NCI-H2029 (cell line): ENCODE measurements around the gene NDUFC1.
"Not testable (repeated sequence)": the region's sequence is repeated elsewhere in the genome, so short reads cannot be mapped to it uniquely, and the experiment has no call there.

Experiments used
- DNase-seq: peaks from one replicate; lab custom pipeline; 2025; lab: John Stamatoyannopoulos, UW

Gene NDUFC1

GRCh38 chr4:139301821-139302611, at the start of gene NDUFC1:
NDUFC1 (minus strand) TSS chr4:139302477; CDS start chr4:139295798, 6,679 bp downstream.
- DNase-seq = peak; percentile 21

DNA sequence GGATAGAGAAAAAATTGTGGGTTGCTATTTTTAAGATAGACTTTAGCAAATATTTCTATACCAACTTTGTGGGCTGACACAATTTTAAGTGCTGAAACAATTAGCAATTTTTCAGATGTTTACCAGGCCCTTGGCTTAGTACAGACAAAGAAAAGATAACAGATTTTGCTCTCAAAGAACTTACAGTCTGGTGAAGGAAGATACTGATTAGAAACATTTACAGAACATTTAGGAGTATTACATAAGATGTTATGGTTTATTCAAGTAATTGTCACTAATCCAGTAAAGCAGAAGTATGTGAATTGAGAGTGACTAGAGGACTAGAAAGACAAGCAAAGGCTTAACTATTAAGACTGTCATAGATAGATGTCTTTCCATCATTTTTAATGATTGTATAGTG, 35.3 kb upstream of the NDUFC1 start:
- DNase-seq = no peak

GRCh38 chr4:139333046-139333445, 30.8 kb upstream of the NDUFC1 start:
- no peak for DNase-seq

DNA sequence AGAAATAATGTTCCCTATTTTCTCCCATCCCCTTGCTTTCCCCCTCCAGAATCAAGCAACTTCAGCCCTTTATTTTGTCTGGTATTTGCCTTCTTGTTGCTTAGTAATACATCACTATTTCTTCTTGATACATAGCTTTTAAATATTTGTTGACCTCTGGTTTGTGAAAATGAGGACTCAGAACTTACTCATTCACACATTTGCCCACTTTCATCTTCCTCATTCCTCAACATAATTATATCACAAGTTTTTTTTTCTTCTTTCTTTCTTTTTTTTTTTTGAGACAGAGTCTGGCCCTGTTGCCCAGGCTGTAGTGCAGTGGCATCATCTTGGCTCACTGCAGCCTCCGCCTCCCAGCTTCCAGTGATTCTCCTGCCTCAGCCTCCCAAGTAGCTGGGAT, 28.9 kb upstream of the NDUFC1 start:
- DNase-seq = no peak

- no peak for DNase-seq
These were observed 28.0 kb upstream of the NDUFC1 start for GRCh38 chr4:139330283-139330682.

DNA sequence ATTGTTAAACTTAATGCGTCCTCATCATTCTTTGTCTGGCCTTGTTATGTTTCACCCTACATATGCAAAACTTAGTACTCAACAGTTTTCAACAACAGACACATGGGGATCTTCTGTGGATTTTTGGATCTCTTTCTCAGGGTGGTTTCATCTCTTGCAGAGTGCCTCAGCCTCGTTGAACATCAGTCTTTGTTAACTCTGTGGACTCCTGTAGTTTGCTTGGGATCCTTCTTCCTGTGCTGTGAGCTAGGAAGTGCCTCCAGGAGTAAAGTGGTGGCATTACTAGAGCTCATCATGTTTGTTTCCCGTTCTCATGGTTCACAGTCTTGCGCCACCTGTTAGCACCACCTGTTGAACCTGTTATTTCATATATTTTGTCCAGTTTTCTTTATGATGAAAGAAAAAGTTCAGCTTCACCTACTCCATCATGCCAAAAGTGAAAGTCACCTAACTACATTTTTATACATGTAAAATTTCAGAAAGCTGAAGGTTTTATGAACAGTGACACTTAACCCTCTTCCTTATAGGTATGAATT, 27.5 kb upstream of the NDUFC1 start:
- no peak for DNase-seq

GRCh38 chr4:139324620-139325019, 22.3 kb upstream of the NDUFC1 start:
- no peak for DNase-seq

DNA sequence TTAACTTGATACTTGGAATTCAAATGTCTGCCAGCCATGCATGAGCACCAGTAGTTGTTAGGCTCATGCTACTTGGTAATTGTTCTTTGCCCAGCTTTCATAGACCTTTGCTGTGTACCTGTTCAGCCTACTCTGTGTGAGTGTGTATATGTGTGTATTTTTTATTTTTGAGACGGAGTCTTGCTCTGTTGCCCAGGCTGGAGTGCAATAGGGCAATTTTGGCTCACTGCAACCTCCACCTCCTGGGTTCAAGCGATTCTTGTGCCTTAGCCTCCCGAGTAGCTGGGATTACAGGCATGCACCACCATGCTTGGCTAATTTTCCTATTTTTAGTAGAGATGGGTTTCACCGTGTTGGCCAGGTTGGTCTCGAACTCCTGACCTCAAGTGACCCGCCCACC, 20.3 kb upstream of the NDUFC1 start:
- DNase-seq = not testable (repeated sequence)

- not testable (repeated sequence) for DNase-seq
These were observed 19.8 kb upstream of the NDUFC1 start for GRCh38 chr4:139322070-139322469.

DNA sequence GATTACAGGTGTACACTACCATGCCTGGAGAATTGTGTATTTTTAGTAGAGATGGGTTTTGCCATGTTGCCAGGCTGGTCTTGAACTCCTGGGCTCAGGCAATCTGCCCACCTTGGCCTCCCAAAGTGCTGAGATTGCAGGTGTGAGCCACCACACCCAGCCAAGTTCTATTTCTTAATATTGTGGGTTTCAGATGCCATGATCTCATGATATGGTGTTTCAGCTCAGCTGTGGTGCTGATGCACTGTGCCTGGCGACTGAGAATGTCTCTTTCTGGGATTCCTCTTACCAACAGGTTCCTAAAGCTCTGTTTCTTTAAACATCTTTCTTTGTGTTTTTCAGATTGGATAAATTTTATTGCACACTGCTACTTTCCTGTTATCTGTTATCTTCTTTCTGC, 17.3 kb upstream of the NDUFC1 start:
- DNase-seq = no peak

- DNase-seq = no peak
These were observed 15.4 kb upstream of the NDUFC1 start for GRCh38 chr4:139317635-139318034.

DNA sequence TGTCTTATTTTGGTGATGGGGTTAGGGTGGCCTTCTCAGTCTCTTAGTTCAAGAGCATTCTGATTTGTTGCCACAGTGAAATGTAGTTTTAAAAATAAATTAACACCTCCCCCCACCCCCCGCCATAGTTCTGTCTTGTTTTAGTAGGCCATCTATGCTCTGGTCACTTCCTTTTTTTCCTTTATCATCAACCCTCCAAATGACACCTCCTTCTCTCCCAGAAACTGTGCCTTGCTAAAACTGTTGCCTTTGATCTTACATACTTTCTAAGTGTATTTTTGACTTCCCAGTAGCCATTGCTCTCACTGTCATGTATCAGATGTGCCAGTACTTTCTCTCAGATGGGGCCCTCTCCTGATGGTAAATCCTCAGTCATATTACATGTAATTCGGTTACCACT, 14.5 kb upstream of the NDUFC1 start:
- no peak for DNase-seq

- DNase-seq = no peak
These were observed 13.0 kb upstream of the NDUFC1 start for GRCh38 chr4:139315221-139315675.

DNA sequence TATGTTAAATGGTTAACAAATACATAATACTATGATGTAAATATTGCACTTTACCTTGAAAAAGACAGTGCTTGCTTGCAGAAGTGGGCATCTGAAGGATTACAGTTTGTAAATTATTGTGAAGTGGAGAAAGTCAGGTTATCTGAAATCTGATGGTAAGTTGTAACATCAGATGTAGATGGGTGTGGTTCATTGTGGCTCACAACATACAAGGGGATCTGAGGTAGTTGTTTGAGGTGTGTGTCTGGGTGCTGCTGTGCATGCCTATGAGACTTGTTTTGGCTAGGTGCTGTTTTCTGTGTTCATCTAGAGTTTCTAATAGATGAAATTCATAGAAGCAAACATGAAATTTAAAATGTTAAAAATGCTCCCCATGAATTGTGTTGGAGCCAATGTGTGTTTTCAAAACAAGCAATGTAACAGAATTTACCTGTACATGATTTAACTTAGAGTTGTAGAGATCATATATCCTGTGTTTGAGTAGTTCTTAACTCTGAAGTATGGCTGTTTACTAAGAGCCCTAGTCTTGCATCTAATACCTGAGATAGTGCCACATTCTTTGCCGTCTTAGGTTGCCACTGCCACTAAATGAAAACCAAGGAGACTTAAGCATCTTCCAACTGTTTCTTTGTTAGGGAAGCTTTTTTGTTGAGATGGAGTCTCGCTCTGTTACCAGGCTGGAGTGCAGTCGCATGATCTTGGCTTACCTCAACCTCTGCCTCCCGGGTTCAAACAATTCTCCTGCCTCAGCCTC, 11.9 kb upstream of the NDUFC1 start:
- DNase-seq = no peak

GRCh38 chr4:139313414-139313813, 11.1 kb upstream of the NDUFC1 start:
- DNase-seq = not testable (repeated sequence)

DNA sequence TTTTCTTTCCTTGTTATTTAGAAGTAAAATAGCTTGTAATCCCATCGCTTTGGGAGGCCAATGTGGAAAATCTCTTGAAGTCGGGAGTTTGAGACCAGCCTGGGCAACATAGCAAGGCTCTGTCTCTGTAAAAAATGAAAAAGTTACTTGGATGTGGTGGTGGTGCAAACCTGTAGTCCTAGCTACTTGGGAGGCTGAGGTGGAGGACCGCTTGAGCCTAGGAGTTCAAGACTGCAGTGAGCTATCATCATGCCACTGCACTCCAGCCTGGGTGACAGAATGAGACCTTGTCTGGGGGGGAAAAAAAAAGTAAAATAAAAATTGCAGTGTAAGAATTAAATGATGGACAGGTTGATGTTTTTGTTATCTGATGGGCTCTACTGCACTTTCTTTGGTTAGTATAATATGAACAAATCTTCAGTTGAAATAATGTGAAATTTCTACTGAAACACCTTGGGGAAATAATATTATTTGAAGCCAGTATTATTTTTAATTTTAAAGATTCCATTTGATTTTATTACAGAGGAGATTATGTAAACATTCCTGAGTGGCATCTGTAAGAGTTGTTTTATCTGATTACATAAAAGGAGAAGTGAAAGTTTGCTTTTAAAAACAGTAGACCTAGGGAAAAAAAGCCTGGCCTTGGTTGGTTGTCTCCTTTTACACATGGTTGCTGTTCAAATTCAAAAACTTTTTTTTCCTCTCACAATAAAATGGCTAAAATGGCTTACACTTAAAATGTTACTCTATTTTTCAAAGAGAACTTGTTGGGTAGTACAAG, 10.5 kb upstream of the NDUFC1 start:
- DNase-seq = no peak

GRCh38 chr4:139311909-139312308, 9.6 kb upstream of the NDUFC1 start:
- no peak for DNase-seq

GRCh38 chr4:139304920-139305319, 2.6 kb upstream of the NDUFC1 start:
- no peak for DNase-seq

DNA sequence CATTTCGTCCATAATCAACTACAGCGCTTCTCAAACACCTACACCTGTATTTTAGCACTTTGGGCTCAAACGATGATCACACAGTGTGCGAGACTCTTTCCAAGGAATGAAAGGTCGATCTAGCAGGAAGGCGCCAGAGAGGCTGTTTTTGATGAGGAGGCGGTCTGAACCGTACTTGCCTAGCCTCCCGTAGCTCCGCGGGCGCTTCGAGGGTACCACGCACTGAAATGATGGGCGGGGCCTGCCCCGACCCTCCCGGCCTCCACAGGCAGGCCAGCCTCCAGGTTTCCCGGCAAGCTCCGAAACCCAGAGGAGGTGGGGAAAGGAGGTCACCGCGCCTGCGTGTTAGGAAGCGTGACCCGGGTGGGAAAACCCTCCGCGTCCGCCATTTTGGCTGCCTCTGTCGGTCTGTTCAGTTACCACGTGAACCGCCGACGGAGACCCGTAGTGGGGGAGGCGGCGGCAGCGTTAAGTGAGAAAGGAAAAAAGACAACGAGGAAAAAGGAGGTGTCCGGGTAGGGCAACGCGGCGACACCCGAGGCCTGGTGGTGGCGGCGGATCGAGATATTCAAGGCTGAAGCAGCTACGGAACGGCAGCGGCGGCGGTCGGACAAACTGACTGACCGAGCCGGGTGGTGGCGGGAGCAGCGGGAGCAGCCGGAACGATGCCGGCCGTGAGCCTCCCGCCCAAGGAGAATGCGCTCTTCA, 1.0 kb downstream of the NDUFC1 start, which contains the start of gene NAA15:
Gene NAA15, plus strand, starts transcription at position 393 of the 708 bp plus-strand sequence. Its CDS starts 273 bp downstream, at position 666.
- peak; percentile 97 for DNase-seq

DNA sequence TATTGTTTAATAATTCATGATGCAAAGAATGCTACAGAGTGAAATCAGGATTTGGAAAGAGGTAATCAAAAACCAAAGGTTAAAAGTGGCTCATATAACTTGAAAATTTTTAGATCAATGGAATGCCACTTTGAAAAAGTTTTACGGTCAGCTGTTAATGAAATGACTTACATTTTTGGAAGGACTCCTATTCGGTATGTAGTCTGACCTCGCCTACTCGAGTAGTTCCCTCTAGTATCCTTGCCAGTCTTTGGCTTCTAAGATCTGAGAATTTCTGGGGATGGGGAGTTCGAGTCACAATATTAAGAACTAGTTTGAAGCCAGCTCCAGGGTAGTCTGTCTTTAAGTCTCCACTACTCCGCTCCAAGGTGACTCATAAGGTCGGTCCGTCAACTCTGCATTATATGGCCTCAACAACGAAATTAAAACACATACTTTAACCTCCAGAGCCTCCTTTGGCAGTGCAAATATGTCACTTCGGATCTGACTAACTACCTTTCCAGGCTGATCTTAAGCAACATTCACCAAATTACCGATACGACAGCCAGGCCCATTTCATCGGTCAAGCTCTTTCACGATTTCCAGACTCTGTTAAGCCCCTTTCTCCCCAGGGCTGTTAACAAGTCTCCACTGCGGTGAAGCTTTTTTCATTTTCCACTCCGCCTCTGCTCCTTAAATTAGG, 1.7 kb downstream of the NDUFC1 start:
- DNase-seq = no peak

DNA sequence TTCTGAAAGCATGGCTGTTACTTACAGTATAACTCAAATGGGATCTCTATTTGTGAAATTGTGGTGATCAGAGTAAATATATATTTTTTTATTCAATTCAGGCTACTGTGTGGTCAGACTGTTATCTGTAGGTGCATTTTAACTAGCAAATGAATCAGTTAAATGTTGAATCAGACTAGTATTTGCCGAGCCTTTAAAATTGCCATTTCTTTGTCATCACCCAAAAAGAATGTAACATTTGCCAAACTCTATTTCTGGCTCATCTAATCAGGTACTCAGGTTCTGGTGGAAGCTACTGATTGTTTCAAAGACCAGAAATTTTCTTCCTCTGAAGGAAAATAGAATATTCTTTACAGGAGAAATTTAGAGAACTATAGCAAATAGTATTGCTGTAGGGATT, 2.7 kb downstream of the NDUFC1 start:
- no peak for DNase-seq
